Erythroblast (primary cell): ENCODE measurements around the gene SCN2A.

ENCODE experiments used
- GATA1 ChIP-seq: IDR thresholded peaks from 2 replicates; pipeline ENCODE4 v1.6.1; 2011; ENCODE audit warnings: low read depth, mild to moderate bottlenecking, control low read depth, low read length, moderate library complexity
- POLR2A ChIP-seq: IDR thresholded peaks from 2 replicates; pipeline ENCODE4 v1.6.1; 2011; ENCODE audit warnings: mild to moderate bottlenecking, low read length

- TF ChIP-seq POLR2A, result no peak
- no peak for TF ChIP-seq GATA1
These were observed 54.5 kb downstream of the SCN2A start for GRCh38 chr2:165293440-165294420.
